Panc1 (cell line): ENCODE results near the gene TYW3. TPM values are rescaled to one million over a fixed set of nuclear protein-coding genes. Genes with fewer than 3 reads are reported as not detected.

Source experiments
- ATAC-seq: fragments of 200-7000 bp; cut with Tn5 transposase; 2 replicates; pipeline ENCODE4 v1.9.1; 2020; ENCODE audit warnings: mild to moderate bottlenecking, moderate library complexity
- BruUV-seq: library from RNA; stranded (reverse); fragments of 400-500 nt; replicated peaks from 2 replicates; lab custom pipeline; 2021; lab: Mats Ljungman, UMichigan
- CTCF ChIA-PET: fragments of 300-600 bp; sonication (Branson Sonifier 250); formaldehyde crosslinking; loops from one replicate; lab custom pipeline; 2022; ENCODE audit warnings: antibody characterized with exemption; lab: Charles Lee
- POLR2A ChIA-PET: fragments of 300-600 bp; sonication (Branson Sonifier 250); formaldehyde crosslinking; loops from one replicate; lab custom pipeline; 2022; ENCODE audit warnings: antibody characterized with exemption; lab: Charles Lee
- DNase-seq: peaks from one replicate; pipeline ENCODE4 v3.0.0-alpha.2; 2010; ENCODE audit warnings: low read depth, low spot score
- H3K27ac ChIP-seq: 2 replicates; pipeline ENCODE4 v1.5.1; 2011; ENCODE audit warnings: mild to moderate bottlenecking, low read length, inconsistent platforms
- H3K27me3 ChIP-seq: fragments of 200-500 bp; sonication (Bioruptor generic); 2 replicates; pipeline ENCODE4 v1.6.0; 2014; ENCODE audit warnings: low read length, inconsistent platforms; ENCODE audit not compliant: control insufficient read depth, insufficient read depth
- H3K36me3 ChIP-seq: fragments of 200-500 bp; sonication (Bioruptor generic); 2 replicates; pipeline ENCODE4 v1.5.1; 2014; ENCODE audit warnings: inconsistent platforms, mild to moderate bottlenecking, low read length, moderate library complexity; ENCODE audit not compliant: control insufficient read depth, insufficient read depth
- H3K4me1 ChIP-seq: 2 replicates; pipeline ENCODE4 v1.5.1; 2011; ENCODE audit warnings: inconsistent platforms, mild to moderate bottlenecking, low read length, moderate library complexity; ENCODE audit not compliant: control insufficient read depth, insufficient read depth
- H3K4me3 ChIP-seq, 2 experiments: 2 replicates each; pipeline ENCODE4 v1.5.1; 2011 to 2012; ENCODE audit warnings: low read depth in 2 of 2, low read length in 2 of 2, mild to moderate bottlenecking in 2 of 2, inconsistent platforms in 1 of 2, moderate library complexity in 1 of 2
- H3K9me3 ChIP-seq: fragments of 200-500 bp; sonication (Bioruptor generic); 2 replicates; pipeline ENCODE4 v1.5.1; 2014; ENCODE audit warnings: low read depth, mild to moderate bottlenecking, inconsistent platforms, low read length, moderate library complexity; ENCODE audit not compliant: control insufficient read depth, insufficient read depth
- CTCF ChIP-seq: fragments of 450-650 bp; IDR thresholded peaks from 2 replicates; pipeline ENCODE4 v1.5.1; 2017; ENCODE audit warnings: mild to moderate bottlenecking
- POLR2AphosphoS5 ChIP-seq: IDR thresholded peaks from 2 replicates; pipeline ENCODE4 v1.6.1; 2012; ENCODE audit warnings: mild to moderate bottlenecking, low read depth, low read length, moderate library complexity
- REST ChIP-seq, 2 experiments: IDR thresholded peaks; 2 replicates each; pipeline ENCODE4 v1.6.1; 2011 to 2012; ENCODE audit warnings: low read depth in 2 of 2, control low read depth in 1 of 2, low read length in 1 of 2, mild to moderate bottlenecking in 1 of 2, moderate library complexity in 1 of 2; ENCODE audit not compliant: insufficient read depth in 1 of 2
- SIN3A ChIP-seq: IDR thresholded peaks from 2 replicates; pipeline ENCODE4 v1.6.1; 2012; ENCODE audit warnings: low read depth, mild to moderate bottlenecking, low read length, moderate library complexity, borderline replicate concordance; ENCODE audit not compliant: insufficient read depth
- TCF7L2 ChIP-seq: IDR thresholded peaks from 2 replicates; pipeline ENCODE4 v1.6.1; 2011; ENCODE audit warnings: mild to moderate bottlenecking, low read depth, low read length, inconsistent platforms
- in situ Hi-C: cut with HindIII; loops from 2 replicates; pipeline ENCODE4 v1.10.0; 2016; ENCODE audit warnings: low sequenced_read_pairs, low pct_unique_long_range_greater_than_20kb
- intact Hi-C: fragments of 100-400 bp; cut with micrococcal nuclease; formaldehyde crosslinking; loops from one replicate; pipeline ENCODE4 v1.10.0; 2022; ENCODE audit not compliant: unreplicated experiment
- total RNA-seq: library from RNA; stranded (reverse); gene quantifications from one replicate; pipeline ENCODE4 v1.2.1, GENCODE V29; 2021; ENCODE audit not compliant: unreplicated experiment

Gene TYW3
- total RNA-seq, 1 experiment from 2014 or later: 20.0 TPM

GRCh38 chr1:74763807-74764206 is 30.9 kb downstream of the TYW3 start:
- Histone ChIP-seq H3K27ac (no peak overlapping the region), H3K9me3 (no peaks in the 10 kb centered on the region), H3K4me1 (no peaks in the 10 kb centered on the region), H3K4me3 (no peak overlapping the region), H3K27me3 (no peaks in the 10 kb centered on the region), H3K36me3 (peaks cover 7% of the 10 kb centered on the region)
- TF ChIP-seq POLR2AphosphoS5 (no peak), SIN3A (no peak), TCF7L2 (no peak), CTCF (no peak), REST (IDR thresholded peaks at IDR 0.05; ENCODE audit: insufficient read depth in 1 of 2, low read depth in 2 of 2, low read length in 1 of 2) (no peak)
- no peak for DNase-seq
- no TSS peak for BruUV-seq
- in situ Hi-C loops (no loop called here), intact Hi-C loops (no loop called here)
- POLR2A ChIA-PET: interaction anchor here (0.7 kb wide), 1 partner anchor 1023 kb away, joined by 3 read pairs; no protein-coding TSS in a partner anchor
- no peak for ATAC-seq
- CTCF ChIA-PET: no interaction called here

- H3K27ac ChIP-seq: no peak overlapping the region
- TF ChIP-seq POLR2AphosphoS5: no peak
- no peak for TF ChIP-seq CTCF
- no peak for TF ChIP-seq SIN3A
- DNase-seq (no peak), ATAC-seq (no peak)
- ChIA-PET CTCF (no interaction called here), POLR2A (no interaction called here)
- H3K4me3 ChIP-seq: no peak overlapping the region
- no peaks in the 10 kb centered on the region for H3K4me1 ChIP-seq
- no peaks in the 10 kb centered on the region for H3K27me3 ChIP-seq
- H3K9me3 ChIP-seq: no peaks in the 10 kb centered on the region
- H3K36me3 ChIP-seq: peaks cover 7% of the 10 kb centered on the region
- in situ Hi-C loops: no loop called here
- no TSS peak for BruUV-seq
- intact Hi-C loops: no loop called here
These were observed 33.6 kb downstream of the TYW3 start for GRCh38 chr1:74766579-74766978.
